CD4-positive, alpha-beta T cell treated with Interleukin-6 for 4 hours (primary cell): Measurements from ENCODE around the gene CCDC97.

Source experiments
- DNase-seq: peaks from one replicate; pipeline ENCODE4 v3.0.0-alpha.2; 2020; ENCODE audit warnings: mixed read lengths

The CCDC97 gene

DNA sequence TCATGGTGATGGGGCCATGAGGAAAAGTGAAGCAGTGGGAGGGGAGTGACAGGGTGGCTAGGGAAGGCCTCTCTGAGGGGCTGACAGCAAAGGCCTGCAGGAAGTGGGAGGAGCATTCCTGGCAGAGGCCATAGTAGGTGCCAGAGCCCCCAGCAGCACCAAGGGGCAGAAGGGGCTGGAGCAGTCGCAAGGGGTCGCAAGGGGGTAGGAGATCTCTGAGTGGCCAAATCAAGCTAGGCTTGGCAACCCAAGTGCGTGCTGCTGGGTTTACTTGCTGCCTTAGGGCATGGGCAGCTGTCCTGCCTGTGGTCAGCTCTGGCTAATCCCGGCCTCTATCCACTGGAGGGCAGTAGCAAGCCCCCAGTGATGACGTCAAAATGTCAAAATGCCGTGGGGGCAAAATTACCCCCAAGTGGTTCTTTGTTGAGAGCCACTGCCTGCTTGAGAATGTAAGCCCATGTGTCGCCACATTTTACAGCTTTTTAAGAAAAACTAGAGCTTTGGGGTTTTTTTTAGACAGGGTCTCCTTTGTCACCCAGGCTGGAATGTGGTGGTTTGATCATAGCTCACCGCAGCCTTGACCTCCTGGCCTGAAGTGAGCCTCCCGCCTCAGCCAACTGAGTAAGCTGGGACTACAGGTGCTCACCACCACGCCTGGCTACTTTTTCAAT lies 11.8 kb downstream of the CCDC97 start:
- DNase-seq = no peak

DNA sequence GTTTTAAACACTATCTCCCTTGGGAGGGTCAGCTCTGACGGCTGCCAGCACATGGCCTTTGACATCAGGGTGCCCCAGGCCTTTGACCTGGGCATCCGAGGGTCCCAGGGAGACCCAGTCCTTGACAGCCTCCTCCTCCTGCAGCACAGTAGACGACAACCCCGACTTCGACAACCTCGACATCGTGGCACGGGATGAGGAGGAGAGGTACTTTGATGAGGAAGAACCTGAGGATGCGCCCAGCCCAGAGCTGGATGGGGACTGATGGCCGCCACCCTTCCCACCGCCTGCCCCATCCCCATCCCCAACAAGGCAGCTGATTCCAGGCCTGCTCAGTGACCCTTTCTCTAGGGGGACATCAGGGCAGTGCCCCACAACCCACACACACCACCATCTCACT lies 12.5 kb downstream of the CCDC97 start:
- no peak for DNase-seq

DNA sequence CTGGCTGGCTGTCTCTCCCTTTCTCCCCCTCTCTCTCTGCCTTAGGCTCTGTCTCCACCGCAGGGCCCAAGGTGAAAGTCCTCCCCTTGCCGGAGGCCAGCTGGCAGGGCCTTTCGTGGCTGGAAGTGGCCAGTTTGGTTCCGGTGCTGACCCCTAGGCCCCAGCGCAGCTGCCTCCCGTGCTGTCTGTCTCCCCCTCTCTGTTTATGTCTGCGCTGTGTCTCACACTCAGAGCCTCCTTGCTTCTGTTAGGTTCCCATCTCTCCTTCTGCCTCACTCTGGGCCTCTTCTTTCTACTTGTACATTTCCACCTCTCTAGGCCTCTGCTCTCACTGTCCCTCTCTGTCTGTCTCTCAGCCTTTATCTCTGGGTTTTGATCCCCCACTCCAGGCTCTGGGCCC lies 13.1 kb downstream of the CCDC97 start:
- DNase-seq = no peak

DNA sequence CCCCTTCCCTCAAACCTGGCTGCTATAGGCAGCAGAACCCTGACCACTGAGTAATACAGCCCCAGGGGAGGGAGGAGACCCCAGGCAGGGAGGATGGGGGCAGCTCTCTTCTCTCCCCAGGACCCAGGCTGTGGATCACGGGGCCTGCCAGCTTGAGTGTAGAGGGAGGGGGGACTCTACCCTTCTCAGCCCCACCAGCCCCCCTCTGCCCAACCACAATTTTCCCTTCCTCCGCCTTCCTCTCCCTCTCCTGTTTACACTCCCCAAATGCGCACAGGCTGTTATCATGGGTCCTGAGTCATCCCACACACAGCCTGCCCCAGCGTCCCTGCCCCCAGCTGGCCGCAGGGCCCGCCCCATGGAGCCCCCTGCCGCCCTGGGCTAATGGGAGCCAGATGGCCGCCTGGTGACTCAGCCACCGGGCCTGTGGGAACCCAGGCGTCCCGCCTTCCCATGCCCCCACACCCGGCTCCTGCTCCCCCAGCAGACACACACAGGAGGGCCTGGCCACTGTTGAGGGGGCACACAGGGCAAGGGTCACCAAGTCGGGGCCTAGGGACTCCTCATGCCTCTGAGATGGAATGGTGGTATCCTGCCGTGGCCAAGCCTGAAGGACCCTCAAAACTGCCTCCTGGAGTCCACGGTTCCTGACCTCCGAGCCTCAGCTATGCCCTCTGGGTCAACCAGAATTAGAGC lies 13.6 kb downstream of the CCDC97 start:
- DNase-seq = no peak

DNA sequence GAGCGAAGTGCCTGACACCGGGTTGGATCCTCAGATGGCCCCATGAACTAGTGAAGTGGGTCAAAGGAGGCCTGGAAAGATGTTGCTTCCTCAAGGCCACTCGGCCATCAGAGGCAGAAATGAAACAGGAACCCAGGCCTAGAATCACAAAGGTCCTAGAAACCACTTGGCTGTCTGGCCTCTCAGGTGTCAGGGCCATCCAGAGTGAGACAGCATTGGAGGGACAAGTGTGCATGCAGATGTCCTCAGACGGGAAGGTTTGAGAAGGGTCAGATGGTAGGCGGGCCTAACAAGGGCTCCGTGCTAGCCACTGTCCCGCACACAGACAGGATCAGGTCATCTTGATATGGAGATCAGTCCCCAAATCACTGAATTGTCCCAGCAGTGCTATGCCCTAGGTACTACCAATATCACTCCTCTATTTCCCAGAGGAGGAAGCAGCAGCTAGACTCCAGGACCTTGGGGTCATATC lies 14.3 kb downstream of the CCDC97 start:
- no peak for DNase-seq

DNA sequence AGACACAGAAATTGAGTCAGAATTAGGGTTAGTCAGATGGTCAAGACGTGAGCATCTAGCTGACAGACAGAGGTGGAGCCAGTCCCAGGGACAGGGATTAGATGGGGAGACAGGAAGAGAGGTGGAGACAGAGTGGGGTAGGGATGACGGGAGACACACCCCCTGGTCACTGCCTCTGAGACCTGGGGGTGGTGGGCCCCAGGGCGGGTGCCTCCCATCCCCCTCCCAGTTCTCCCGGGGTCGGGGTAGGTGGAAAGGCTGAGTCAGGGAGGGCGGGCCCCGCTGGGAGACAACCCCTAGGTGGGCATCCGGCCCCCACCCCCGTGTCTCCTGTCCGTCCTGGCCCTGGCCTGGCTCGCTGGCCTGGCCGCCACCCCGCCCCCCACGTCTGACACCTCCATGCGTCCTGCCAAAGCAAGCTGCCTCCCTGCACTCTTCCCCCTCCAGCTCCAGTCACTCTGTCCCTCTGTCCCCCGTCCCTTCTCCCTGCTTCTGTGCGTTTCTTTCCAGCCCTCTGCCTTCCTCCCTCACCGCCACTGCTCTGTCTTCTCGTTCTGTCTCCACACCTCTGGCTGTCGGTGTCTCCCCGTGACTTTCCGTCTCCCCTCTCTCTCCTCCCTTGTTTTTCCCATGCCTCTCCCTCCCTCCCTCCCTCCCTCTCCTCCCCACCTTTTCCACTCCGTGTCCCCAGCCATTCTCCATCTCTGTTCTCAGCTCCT lies 15.1 kb downstream of the CCDC97 start:
- peak; percentile 25 for DNase-seq

DNA sequence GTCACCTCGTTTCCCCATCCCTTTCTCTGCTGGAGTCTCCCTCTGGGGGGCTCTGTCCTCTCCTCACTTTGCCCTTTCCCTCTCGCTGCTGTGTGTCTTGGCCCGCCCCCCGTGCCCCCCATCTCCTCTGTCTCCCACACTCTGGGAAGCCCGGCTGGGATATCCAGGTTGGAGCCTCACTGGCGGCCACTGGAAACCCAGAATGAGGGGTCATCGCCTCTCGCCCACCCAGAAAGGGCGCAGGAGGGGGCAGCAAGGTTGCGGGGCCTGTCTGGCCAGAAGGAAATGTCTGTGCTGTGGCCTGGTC lies 15.6 kb downstream of the CCDC97 start:
- DNase-seq = no peak

DNA sequence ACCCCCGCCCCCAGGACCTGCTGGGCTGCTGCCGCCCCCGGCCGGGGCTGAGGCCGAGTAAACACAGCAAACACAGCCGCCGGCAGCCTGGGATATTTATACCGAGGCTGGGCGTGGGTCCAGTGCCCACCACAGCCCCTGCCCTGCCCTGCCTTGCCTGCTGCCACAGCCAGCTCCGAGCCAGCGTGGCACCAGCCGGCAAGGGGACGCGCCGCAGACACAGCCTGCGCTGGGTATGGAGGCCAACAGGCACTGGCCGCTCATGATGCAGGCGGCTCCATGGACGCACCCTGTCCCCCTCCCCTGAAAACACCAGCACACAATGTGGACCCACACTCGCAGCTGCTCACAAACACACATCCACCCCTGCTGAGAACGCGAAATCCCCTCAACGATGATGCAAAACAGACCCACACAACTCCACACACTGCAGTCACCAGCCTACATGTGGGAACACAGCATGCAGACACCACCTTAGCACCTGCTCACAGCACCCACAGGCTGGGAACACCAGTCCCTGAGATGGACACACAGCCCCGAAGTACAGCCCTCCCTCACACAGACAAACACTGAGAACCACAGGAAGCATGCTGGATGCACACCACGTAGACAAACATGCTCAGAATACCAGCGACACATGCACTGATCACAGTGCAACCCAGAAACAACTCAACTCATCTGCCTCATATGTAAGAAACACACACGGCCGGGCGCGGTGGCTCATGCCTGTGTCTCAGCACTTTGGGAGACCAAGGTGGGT lies 16.2 kb downstream of the CCDC97 start:
- DNase-seq = peak; percentile 35

DNA sequence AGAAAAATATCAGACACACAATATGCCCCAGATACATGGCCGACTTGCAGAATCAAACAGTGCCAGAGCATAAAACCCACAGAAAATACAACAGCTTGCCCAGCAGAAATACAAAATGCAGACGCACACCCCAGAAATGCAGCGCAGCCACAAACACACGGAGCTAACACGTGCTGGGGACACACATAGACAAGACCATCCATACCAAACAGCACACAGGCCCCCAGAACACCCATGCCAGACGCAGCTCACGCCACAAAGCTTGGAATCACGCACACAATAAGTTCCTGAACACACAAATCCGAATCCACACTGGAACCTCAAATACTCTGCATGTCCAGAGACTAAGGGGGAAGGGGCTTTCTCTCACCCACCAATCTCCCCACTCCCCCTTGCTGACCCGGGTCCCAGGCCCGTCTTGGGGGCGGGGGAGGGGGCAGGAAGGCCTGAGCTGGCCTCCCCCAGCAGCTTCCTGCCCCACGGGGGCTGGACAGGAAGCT lies 17.2 kb downstream of the CCDC97 start:
- DNase-seq = peak; percentile 38

DNA sequence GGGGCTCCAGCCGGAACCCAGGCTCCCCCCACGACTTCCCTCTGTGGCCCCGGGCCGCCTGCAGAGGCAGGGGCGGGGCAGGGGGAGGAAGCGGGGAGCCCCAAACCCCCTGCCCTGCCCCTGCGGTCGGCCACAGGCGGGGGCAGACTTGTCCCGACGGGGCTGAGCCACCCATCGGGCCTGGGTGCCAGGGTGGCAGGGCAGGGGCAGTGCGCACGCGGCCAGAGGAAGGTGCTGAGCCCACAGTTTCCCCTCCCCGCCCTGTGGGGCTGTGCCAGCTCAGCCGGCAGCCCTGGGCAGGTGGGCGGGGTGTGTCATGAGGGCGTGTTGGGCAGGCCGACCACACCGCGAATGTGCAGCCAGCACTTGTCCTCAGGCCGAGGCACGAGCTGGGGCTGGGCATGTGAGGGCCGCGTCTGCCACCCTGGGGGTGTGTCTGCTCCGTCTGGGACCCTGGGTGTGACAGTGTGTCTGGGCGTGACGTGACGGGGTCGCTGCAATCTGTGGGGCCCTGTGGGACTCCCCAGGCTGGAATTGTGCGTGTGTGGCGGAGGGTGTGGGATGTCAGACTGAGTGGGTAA lies 17.7 kb downstream of the CCDC97 start:
- peak; percentile 82 for DNase-seq

DNA sequence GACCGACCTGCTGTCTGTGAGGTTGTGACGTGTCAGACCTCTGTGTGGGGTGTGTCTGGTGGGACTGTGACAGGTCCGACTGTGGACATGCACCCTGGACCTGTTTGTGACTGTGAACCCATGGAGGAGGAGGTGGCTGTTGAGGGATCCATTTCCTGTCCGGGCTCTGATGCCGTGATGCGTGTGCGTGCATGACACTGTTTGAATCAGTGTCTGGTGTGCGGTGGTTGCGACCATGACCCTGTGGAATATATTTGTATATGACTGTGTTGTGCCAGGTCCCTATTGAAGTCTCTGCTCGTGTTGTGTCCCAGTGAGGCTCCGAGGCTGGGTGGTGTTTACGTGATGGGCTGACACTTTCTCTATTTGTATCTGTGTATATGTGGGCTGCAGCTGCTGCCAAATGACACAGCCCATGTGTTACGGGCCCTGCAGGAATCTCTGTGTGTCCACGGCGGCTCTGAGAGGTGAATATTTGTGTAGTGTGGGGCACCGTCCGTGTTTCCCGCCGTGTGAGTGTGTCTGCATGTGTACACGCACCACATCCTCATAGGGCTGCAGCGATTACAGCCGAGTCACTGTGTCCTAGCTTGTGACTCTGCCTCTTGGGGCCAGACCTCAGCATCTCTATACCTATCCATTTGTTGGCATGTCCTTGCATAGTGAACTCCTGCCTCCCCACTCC lies 18.3 kb downstream of the CCDC97 start:
- peak; percentile 60 for DNase-seq

DNA sequence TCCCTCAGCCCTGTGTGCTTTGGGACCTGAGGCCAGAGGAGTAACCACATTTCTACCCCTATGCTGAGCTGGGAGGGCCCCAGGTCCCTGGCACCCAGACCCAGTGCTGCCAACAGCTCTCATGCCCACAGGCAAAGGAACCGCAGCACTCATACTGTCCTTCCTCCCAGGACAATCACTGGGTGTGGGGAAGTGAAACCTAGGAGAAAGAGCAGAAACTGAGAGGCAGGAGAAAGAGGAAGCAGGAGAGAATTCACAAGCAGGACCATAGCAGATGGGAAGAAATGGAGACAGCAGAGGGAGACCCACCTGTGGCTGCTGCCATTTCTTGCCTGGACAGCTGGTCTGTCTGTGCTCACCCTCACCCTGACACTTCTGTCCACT lies 18.9 kb downstream of the CCDC97 start:
- DNase-seq = no peak

DNA sequence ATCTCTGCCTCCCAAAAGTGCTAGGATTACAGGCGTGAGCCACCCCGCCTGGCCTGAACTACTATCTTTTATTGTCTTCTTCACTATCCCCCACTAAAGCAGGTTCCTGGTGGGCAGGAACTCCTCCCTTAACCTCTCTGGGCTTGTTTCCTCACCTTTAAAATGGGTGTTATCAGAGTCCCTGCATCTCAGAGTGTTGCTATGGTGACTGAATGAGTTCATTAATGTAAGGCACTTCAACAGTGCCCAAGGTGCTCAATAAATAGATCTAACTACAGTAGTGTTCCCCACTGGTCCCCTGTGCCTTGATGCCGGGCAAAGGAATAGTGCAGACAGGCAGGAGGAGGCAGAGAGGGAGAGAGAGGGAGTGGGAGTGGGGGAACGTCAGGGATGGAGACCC lies 20.5 kb downstream of the CCDC97 start:
- DNase-seq = no peak

DNA sequence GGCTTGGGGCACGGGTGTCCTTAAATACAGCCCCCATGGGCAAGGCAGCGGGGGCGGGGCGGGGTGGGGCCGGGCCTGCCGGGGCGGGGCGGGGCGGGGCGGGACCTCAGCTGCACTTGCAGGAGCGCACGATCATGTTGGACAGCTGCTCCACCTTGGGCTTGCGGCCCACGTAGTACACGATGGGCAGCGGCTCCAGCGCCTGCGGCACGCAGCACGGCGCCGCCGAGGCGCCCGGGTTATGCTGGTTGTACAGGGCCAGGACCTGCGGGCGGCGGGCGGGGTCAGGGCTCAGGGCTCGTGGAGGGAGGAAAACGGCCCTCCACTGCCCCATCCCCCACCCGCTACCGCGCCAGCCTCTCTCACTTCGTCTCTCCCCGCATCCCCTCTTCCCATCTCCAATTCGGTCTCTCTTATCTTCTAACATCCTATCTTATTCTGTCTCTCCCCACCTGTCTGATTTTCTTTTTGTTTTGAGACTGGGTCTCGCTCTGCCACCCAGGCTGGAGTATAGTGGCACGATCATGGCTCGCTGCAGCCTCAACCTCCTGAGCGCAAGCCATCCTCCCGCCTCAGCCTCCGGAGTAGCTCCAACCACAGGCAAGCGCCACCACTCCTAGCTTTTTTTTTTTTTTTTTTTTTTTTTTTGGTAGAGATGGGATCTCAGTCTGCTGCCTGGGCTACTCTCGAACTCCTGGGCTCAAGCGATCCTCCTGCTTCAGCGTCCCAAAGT lies 21.1 kb downstream of the CCDC97 start:
- DNase-seq = no peak

DNA sequence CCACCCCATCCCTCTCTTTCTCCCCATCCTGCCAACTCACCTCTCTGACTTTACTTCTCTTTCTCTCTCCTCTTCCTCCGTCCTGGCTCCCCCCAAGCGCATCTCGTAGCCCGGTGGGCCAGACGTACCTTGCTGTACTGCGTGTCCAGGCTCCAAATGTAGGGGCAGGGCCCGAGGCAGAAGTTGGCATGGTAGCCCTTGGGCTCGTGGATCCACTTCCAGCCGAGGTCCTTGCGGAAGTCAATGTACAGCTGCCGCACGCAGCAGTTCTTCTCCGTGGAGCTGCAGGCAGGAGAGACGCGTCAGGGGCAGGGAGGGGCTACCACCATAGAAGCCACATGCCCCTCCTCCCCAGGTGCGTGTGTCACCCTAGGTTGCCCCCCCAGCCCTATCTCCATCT lies 22.0 kb downstream of the CCDC97 start:
- no peak for DNase-seq

DNA sequence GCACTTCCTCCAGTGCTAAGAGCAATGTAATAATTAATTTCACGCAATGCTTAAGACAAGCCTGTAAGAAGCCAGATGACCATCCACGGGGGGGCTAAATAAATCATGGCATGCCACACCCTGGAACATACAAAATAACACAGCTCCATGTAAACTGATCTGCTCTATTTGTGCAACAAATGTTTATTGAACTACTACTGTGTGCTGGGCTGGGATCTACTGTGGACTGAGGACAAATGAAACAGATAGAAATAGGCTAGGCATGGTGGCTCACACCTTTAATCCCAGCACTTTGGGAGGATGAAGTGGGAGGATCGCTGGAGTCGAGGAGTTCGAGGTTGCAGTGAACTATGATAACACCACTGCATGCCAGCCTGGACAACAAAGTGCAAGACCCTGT lies 22.5 kb downstream of the CCDC97 start:
- no peak for DNase-seq

DNA sequence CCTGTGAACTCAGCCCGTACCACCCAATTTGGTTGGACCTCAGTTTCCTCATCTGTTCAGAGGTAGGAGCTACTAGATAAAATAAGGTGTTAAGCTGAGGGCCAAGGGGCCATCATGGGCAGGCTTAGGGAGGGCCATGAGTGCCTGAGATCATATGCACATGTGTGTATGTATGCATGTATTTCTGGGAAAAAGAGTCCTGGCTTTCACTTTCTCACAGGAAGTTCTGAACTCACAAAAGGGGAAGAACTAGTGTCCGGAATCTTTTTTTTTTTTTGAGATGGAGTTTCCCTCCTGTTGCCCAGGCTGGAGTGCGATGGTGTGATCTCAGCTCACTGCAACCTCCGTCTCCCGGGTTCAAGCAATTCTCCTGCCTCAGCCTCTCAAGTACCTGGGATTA lies 24.8 kb downstream of the CCDC97 start:
- no peak for DNase-seq

DNA sequence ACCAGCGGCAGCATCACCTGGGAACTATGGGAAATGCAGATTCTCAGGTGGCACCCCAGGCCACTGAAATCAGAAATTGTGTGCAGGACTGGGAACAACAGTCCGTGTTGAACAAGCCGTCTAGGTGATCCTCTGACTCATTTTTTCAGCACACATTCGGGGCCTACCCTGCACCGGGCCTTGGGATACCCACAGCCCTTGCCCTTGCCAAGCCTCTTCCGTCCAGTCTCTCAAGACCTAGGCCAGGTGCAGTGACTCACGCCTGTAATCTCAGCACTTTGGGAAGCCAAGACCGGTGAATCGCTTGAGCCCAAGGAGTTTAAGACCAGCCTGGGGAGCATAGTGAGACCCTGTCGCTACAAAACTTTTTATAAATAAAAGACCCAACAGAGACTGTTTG lies 25.5 kb downstream of the CCDC97 start:
- no peak for DNase-seq

DNA sequence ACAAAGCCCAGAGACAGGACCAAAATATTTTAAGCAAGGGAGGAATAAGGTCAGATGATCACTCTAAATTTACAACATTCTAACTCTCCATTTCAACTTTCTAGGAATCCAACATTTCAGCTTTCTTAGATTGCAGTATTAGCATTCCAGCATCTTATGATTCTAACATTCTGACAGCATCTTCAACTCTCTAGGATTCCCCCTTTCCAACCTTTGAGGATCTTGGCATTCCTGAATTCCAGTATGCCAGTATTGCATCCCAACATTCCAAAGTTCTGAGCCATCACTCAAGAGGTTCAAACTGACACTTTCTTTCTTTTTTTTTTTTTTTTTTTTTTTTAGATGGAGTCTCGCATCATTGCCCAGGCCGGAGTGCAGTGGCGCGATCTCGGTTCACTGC lies 30.0 kb downstream of the CCDC97 start:
- no peak for DNase-seq

DNA sequence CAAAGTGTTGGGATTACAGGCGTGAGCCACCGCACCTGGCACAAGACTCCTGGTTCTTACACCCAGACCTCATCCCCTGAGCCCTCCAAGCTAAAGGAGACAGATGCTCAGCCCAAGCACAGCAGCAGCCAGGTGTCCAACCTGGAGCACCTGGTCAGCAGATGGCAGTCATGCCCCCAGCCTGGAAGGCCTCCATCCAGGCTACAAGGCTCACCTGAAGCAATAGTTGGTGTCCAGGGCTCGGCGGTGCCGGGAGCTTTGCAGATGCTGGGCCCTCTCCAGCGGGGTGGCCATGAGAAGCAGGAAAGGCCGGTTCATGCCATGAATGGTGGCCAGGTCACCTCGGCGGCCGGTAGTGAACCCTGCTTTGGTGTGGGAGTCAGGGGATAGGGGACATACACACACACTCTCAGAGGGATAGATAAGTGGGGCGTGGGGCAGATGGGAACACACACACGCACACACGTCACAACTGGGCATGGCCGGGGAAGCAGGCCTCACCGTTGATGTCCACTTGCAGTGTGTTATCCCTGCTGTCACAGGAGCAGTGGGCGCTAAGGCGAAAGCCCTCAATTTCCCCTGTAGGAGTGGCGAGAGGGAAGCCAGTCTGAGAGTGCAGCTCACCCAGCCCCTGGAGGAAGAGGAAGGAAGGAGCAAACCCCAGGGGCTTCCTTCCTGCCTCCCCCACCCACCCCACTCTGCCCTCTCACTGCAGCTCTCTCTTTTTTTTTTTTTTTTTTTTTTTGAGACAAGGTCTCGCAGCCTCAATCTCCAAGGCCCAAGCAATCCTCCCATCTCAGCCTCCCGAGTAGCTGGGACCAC lies 31.9 kb downstream of the CCDC97 start:
- DNase-seq = peak; percentile 58

DNA sequence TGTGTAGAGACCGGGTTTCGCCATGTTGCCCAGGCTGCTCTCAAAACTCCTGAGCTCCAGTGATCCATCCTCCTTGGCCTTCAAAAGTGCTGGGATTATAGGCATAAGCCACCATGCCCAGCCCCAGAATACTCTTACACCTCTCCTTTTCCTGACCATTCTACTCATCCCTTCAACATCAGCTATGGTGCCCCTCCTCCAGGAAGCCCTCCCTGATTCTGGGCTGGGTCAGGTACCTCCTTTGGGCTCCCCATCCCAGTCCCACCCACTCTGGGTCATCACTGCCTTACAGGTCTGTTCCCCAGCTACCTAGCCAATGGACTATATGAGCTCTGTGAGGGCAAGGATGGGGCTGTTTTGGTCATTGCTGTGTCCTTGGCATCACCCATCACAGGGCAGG lies 34.2 kb downstream of the CCDC97 start:
- DNase-seq = no peak
